ENCODE measurements around the gene TMED6. TPM values are rescaled to one million over a fixed set of nuclear protein-coding genes. Genes with fewer than 3 reads are reported as not detected.
A peak's percentile ranks its signal among the peaks of the same experiment; 100 is the strongest.

Gene TMED6
- total RNA-seq, 1 experiment from 2014 or later: 0.72 TPM

DNA sequence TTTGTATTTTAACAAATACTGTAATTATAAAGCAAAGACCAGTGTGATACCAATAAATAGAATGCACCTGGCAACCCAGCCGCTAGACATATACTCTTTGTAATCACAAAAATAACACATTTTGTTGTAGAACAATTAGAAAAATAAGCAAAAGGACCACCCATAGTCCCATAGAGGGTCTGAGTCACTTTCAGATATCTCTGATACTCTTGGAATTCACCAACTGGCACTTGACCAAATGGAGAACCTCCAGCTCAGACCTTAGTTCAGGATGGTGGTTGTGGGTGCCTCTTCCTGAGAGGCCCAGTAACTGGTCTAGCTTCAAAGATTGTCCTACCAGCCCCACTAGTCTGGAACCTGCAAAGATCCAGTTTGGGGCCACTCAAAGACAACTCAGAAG, 35.0 kb upstream of the TMED6 start:
- Mint-ChIP-seq H3K27ac (no peak overlapping the region), H3K36me3 (peaks cover 23% of the 10 kb centered on the region), H3K4me3 (peak overlapping the region; percentile 85), H3K27me3 (ENCODE audit: low read depth) (no peaks in the 10 kb centered on the region), H3K4me1 (peaks cover 3% of the 10 kb centered on the region), H3K9me3 (no peaks in the 10 kb centered on the region)
- TF ChIP-seq CREB1 (CRISPR knock-in tag; IDR thresholded peaks at IDR 0.05): no peak
- TF ChIP-seq, protein P1, sequence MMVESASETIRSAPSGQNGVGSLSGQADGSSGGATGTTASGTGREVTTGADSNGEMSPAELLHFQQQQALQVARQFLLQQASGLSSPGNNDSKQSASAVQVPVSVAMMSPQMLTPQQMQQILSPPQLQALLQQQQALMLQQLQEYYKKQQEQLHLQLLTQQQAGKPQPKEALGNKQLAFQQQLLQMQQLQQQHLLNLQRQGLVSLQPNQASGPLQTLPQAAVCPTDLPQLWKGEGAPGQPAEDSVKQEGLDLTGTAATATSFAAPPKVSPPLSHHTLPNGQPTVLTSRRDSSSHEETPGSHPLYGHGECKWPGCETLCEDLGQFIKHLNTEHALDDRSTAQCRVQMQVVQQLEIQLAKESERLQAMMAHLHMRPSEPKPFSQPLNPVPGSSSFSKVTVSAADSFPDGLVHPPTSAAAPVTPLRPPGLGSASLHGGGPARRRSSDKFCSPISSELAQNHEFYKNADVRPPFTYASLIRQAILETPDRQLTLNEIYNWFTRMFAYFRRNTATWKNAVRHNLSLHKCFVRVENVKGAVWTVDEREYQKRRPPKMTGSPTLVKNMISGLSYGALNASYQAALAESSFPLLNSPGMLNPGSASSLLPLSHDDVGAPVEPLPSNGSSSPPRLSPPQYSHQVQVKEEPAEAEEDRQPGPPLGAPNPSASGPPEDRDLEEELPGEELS (CRISPR knock-in tag; IDR thresholded peaks at IDR 0.05): no peak
- TF ChIP-seq ELF4 (CRISPR knock-in tag; IDR thresholded peaks at IDR 0.05; ENCODE audit: low read depth): no peak
- TF ChIP-seq NR2C2 (CRISPR knock-in tag; IDR thresholded peaks at IDR 0.05): no peak
- TF ChIP-seq, protein P2, sequence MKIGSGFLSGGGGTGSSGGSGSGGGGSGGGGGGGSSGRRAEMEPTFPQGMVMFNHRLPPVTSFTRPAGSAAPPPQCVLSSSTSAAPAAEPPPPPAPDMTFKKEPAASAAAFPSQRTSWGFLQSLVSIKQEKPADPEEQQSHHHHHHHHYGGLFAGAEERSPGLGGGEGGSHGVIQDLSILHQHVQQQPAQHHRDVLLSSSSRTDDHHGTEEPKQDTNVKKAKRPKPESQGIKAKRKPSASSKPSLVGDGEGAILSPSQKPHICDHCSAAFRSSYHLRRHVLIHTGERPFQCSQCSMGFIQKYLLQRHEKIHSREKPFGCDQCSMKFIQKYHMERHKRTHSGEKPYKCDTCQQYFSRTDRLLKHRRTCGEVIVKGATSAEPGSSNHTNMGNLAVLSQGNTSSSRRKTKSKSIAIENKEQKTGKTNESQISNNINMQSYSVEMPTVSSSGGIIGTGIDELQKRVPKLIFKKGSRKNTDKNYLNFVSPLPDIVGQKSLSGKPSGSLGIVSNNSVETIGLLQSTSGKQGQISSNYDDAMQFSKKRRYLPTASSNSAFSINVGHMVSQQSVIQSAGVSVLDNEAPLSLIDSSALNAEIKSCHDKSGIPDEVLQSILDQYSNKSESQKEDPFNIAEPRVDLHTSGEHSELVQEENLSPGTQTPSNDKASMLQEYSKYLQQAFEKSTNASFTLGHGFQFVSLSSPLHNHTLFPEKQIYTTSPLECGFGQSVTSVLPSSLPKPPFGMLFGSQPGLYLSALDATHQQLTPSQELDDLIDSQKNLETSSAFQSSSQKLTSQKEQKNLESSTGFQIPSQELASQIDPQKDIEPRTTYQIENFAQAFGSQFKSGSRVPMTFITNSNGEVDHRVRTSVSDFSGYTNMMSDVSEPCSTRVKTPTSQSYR (CRISPR knock-in tag; IDR thresholded peaks at IDR 0.05): no peak
- TF ChIP-seq FOXP1 (CRISPR knock-in tag; IDR thresholded peaks at IDR 0.05; ENCODE audit: borderline replicate concordance): no peak
- TF ChIP-seq, protein P3, sequence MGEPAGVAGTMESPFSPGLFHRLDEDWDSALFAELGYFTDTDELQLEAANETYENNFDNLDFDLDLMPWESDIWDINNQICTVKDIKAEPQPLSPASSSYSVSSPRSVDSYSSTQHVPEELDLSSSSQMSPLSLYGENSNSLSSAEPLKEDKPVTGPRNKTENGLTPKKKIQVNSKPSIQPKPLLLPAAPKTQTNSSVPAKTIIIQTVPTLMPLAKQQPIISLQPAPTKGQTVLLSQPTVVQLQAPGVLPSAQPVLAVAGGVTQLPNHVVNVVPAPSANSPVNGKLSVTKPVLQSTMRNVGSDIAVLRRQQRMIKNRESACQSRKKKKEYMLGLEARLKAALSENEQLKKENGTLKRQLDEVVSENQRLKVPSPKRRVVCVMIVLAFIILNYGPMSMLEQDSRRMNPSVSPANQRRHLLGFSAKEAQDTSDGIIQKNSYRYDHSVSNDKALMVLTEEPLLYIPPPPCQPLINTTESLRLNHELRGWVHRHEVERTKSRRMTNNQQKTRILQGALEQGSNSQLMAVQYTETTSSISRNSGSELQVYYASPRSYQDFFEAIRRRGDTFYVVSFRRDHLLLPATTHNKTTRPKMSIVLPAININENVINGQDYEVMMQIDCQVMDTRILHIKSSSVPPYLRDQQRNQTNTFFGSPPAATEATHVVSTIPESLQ (CRISPR knock-in tag; IDR thresholded peaks at IDR 0.05): no peak
- no peak for TF ChIP-seq MYBL2 (CRISPR knock-in tag; IDR thresholded peaks at IDR 0.05)
- TF ChIP-seq RORB (CRISPR knock-in tag; IDR thresholded peaks at IDR 0.05): no peak
- ChIA-PET CTCF (interaction anchor here (0.6 to 3.5 kb wide), 3 partner anchors 9 to 323 kb away, joined by 3 to 20 read pairs (median 4); no protein-coding TSS in a partner anchor), POLR2A (no interaction called here)
- DNase-seq (ENCODE audit: low spot score) (no peak), ATAC-seq (no peak)

DNA sequence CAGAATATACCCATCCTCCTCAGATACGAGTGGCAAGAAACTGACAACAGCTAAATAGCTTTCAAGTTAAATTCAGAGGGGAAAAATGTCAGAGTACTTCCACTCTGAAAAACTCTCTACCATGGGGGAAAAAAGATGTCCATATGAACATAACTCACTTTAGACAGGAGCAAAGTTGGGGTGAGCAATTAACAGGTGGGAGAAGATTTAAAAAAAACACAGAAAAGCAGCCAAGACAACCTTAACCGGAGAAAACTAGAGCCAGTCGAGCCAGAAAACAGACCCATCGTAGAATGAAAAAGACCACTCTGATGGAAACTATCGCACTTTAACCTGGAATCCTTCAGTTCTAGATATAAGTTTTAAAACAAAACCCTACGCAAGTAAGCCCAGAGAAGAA, 33.4 kb upstream of the TMED6 start:
- ChIA-PET POLR2A (no interaction called here), CTCF (interaction anchor here (1.5 to 3.5 kb wide), 2 partner anchors 11 kb away, joined by 5 to 20 read pairs; no protein-coding TSS in a partner anchor)
- H3K4me3 Mint-ChIP-seq: peak overlapping the region; percentile 87
- H3K27me3 Mint-ChIP-seq (ENCODE audit: low read depth): no peaks in the 10 kb centered on the region
- H3K36me3 Mint-ChIP-seq: peaks cover 35% of the 10 kb centered on the region
- peak overlapping the region; percentile 86 for H3K27ac Mint-ChIP-seq
- TF ChIP-seq PRRX2 (CRISPR knock-in tag; IDR thresholded peaks at IDR 0.05) (no peak), TEAD1 (CRISPR knock-in tag; IDR thresholded peaks at IDR 0.05) (no peak), RORB (CRISPR knock-in tag; IDR thresholded peaks at IDR 0.05) (no peak), ZNF416 (CRISPR knock-in tag; IDR thresholded peaks at IDR 0.05) (no peak), MXD4 (CRISPR knock-in tag; IDR thresholded peaks at IDR 0.05; ENCODE audit: borderline replicate concordance) (no peak)
- TF ChIP-seq, protein P4, sequence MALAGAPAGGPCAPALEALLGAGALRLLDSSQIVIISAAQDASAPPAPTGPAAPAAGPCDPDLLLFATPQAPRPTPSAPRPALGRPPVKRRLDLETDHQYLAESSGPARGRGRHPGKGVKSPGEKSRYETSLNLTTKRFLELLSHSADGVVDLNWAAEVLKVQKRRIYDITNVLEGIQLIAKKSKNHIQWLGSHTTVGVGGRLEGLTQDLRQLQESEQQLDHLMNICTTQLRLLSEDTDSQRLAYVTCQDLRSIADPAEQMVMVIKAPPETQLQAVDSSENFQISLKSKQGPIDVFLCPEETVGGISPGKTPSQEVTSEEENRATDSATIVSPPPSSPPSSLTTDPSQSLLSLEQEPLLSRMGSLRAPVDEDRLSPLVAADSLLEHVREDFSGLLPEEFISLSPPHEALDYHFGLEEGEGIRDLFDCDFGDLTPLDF (CRISPR knock-in tag; IDR thresholded peaks at IDR 0.05): no peak
- TF ChIP-seq, protein P5, sequence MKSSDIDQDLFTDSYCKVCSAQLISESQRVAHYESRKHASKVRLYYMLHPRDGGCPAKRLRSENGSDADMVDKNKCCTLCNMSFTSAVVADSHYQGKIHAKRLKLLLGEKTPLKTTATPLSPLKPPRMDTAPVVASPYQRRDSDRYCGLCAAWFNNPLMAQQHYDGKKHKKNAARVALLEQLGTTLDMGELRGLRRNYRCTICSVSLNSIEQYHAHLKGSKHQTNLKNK (CRISPR knock-in tag; IDR thresholded peaks at IDR 0.05): no peak
- TF ChIP-seq, protein P6, sequence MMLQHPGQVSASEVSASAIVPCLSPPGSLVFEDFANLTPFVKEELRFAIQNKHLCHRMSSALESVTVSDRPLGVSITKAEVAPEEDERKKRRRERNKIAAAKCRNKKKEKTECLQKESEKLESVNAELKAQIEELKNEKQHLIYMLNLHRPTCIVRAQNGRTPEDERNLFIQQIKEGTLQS (CRISPR knock-in tag; conservative IDR thresholded peaks at IDR 0.05): no peak
- TF ChIP-seq, protein P7, sequence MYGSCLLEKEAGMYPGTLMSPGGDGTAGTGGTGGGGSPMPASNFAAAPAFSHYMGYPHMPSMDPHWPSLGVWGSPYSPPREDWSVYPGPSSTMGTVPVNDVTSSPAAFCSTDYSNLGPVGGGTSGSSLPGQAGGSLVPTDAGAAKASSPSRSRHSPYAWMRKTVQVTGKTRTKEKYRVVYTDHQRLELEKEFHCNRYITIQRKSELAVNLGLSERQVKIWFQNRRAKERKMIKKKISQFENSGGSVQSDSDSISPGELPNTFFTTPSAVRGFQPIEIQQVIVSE (CRISPR knock-in tag; IDR thresholded peaks at IDR 0.05; ENCODE audit: borderline replicate concordance): no peak
- TF ChIP-seq, protein P8, sequence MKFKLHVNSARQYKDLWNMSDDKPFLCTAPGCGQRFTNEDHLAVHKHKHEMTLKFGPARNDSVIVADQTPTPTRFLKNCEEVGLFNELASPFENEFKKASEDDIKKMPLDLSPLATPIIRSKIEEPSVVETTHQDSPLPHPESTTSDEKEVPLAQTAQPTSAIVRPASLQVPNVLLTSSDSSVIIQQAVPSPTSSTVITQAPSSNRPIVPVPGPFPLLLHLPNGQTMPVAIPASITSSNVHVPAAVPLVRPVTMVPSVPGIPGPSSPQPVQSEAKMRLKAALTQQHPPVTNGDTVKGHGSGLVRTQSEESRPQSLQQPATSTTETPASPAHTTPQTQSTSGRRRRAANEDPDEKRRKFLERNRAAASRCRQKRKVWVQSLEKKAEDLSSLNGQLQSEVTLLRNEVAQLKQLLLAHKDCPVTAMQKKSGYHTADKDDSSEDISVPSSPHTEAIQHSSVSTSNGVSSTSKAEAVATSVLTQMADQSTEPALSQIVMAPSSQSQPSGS (CRISPR knock-in tag; IDR thresholded peaks at IDR 0.05; ENCODE audit: borderline replicate concordance, low read depth): no peak
- H3K9me3 Mint-ChIP-seq: no peaks in the 10 kb centered on the region
- peaks cover 3% of the 10 kb centered on the region for H3K4me1 Mint-ChIP-seq
- DNase-seq (ENCODE audit: low spot score): no peak
- no peak for ATAC-seq

Measured in WTC11 (cell line).